Osteoblast (primary cell): ENCODE measurements around the gene SLC41A3. TPM values are rescaled to one million over a fixed set of nuclear protein-coding genes. Genes with fewer than 3 reads are reported as not detected.

Experiments
- DNase-seq: peaks from one replicate; pipeline ENCODE4 v3.0.0; 2011; ENCODE audit warnings: low spot score, mixed read lengths; ENCODE audit not compliant: insufficient read length; ENCODE audit errors: missing footprints
- H2AFZ ChIP-seq: 2 replicates; pipeline ENCODE4 v1.6.0; 2011; ENCODE audit warnings: mild to moderate bottlenecking, low read length
- H3K27ac ChIP-seq: 2 replicates; pipeline ENCODE4 v1.5.1; 2011; ENCODE audit warnings: mild to moderate bottlenecking, low read depth, low read length, moderate library complexity
- H3K27me3 ChIP-seq: 2 replicates; pipeline ENCODE4 v1.6.0; 2012; ENCODE audit warnings: mild to moderate bottlenecking, control low read depth, inconsistent platforms, low read length, moderate library complexity; ENCODE audit not compliant: insufficient read depth
- H3K36me3 ChIP-seq: 2 replicates; pipeline ENCODE4 v1.5.1; 2011; ENCODE audit warnings: mild to moderate bottlenecking, low read length, control low read depth, moderate library complexity; ENCODE audit not compliant: insufficient read depth
- H3K4me1 ChIP-seq: 2 replicates; pipeline ENCODE4 v1.5.1; 2011; ENCODE audit warnings: mild to moderate bottlenecking, low read length, control low read depth, moderate library complexity; ENCODE audit not compliant: insufficient read depth
- H3K4me2 ChIP-seq: 2 replicates; pipeline ENCODE4 v1.6.0; 2011; ENCODE audit warnings: mild to moderate bottlenecking, low read length; ENCODE audit not compliant: insufficient read depth
- H3K4me3 ChIP-seq: fragments of 200-600 bp; sonication (generic); 3 replicates; pipeline ENCODE4 v1.5.1; 2012; ENCODE audit warnings: mild to moderate bottlenecking, low read length, inconsistent platforms; ENCODE audit not compliant: insufficient read depth
- H3K79me2 ChIP-seq: 2 replicates; pipeline ENCODE4 v1.6.0; 2012; ENCODE audit warnings: mild to moderate bottlenecking, low read length, control low read depth, inconsistent platforms; ENCODE audit not compliant: insufficient read depth
- H3K9me3 ChIP-seq: 2 replicates; pipeline ENCODE4 v1.5.1; 2011; ENCODE audit warnings: low read depth, low read length, control low read depth
- H4K20me1 ChIP-seq: 2 replicates; pipeline ENCODE4 v1.6.0; 2012; ENCODE audit warnings: mild to moderate bottlenecking, low read length, control low read depth; ENCODE audit not compliant: insufficient read depth
- total RNA-seq: library from RNA; depleted of rRNA; stranded (reverse); fragments of >200 nt; gene quantifications from 2 replicates; pipeline ENCODE4 v1.2.3, GENCODE V29; 2012
- TF ChIP-seq, protein P1 (sequence below): IDR thresholded peaks from 2 replicates; pipeline ENCODE4 v1.5.1; 2011; ENCODE audit warnings: mild to moderate bottlenecking, low read depth, low read length, moderate library complexity; ENCODE audit errors: extremely low read depth

The SLC41A3 gene
- total RNA-seq, 1 donor: 59.4 TPM

DNA sequence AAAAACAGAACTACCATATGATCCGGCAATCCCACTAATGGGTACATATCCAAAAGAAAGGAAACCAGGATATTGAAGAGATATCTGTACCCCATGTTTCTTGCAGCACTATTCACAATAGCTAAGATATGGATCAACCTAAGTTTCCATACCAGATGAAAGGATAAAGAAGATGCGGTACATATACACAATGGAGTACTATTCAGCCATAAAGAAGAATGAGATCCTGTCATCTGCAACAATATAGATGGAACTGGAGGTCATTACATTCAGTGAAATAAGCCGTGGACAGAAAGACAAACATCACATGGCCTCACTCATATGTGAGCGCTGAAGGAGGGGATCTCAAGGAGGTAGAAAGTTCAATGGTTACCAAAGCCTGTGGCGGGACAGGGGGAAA lies 3.0 kb downstream of the SLC41A3 start:
- no peak overlapping the region for H2AFZ ChIP-seq
- no peaks in the 10 kb centered on the region for H3K27me3 ChIP-seq
- H4K20me1 ChIP-seq: peaks cover 5% of the 10 kb centered on the region
- TF ChIP-seq, protein P1, sequence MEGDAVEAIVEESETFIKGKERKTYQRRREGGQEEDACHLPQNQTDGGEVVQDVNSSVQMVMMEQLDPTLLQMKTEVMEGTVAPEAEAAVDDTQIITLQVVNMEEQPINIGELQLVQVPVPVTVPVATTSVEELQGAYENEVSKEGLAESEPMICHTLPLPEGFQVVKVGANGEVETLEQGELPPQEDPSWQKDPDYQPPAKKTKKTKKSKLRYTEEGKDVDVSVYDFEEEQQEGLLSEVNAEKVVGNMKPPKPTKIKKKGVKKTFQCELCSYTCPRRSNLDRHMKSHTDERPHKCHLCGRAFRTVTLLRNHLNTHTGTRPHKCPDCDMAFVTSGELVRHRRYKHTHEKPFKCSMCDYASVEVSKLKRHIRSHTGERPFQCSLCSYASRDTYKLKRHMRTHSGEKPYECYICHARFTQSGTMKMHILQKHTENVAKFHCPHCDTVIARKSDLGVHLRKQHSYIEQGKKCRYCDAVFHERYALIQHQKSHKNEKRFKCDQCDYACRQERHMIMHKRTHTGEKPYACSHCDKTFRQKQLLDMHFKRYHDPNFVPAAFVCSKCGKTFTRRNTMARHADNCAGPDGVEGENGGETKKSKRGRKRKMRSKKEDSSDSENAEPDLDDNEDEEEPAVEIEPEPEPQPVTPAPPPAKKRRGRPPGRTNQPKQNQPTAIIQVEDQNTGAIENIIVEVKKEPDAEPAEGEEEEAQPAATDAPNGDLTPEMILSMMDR: no peak
- no peak overlapping the region for H3K4me3 ChIP-seq
- H3K27ac ChIP-seq: no peak overlapping the region
- no peak for DNase-seq
- no peaks in the 10 kb centered on the region for H3K36me3 ChIP-seq
- no peaks in the 10 kb centered on the region for H3K4me1 ChIP-seq
- H3K4me2 ChIP-seq: no peak overlapping the region
- no peaks in the 10 kb centered on the region for H3K9me3 ChIP-seq
- H3K79me2 ChIP-seq: no peaks in the 10 kb centered on the region

DNA sequence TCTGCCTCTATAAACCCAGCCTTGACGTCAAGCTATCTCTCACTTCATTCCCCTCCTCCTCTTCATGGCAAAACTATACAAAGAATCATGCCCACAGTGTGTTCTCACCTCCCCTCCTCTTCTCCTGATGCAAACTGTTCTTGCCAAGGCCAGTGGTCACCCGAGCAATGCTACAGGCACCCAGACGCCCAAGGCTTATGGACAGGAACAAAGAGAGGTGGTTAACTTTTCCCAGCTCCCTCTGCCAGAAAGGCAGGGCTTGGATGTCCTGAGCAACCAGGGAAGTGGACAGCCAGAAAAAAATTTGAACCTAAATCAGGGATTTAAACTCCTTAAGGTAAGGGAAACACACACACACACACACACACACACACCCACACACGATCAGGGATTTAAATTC lies 5.1 kb downstream of the SLC41A3 start:
- no peak overlapping the region for H3K27ac ChIP-seq
- no peaks in the 10 kb centered on the region for H3K79me2 ChIP-seq
- H3K4me2 ChIP-seq: no peak overlapping the region
- no peaks in the 10 kb centered on the region for H3K4me1 ChIP-seq
- H3K9me3 ChIP-seq: no peaks in the 10 kb centered on the region
- TF ChIP-seq, protein P1: no peak
- H3K36me3 ChIP-seq: no peaks in the 10 kb centered on the region
- H2AFZ ChIP-seq: no peak overlapping the region
- no peak overlapping the region for H3K4me3 ChIP-seq
- H4K20me1 ChIP-seq: peaks cover 5% of the 10 kb centered on the region
- no peaks in the 10 kb centered on the region for H3K27me3 ChIP-seq
- no peak for DNase-seq

DNA sequence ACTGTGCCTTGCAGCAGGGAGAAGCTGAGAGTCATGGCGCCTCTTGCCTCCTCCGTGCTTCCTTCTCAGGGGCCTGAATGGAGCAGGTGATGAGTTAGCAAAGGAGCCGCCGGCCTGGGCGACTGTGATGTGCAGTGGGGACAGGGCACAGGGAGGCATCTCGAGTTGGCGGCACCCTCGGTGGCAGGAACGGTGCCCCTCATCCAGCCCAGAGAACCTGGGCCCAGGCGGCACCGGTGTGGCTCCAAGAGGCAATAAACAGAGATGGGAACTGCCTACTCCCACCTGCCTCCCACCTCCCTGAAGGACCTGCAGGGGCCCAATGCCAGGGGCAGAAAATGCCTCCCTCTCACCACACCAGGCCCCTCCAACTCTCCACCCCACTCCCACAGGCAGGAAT lies 6.2 kb downstream of the SLC41A3 start:
- no peaks in the 10 kb centered on the region for H3K9me3 ChIP-seq
- no peak overlapping the region for H3K27ac ChIP-seq
- DNase-seq: no peak
- no peak overlapping the region for H2AFZ ChIP-seq
- no peak overlapping the region for H3K4me2 ChIP-seq
- TF ChIP-seq, protein P1: no peak
- no peaks in the 10 kb centered on the region for H3K4me1 ChIP-seq
- H3K4me3 ChIP-seq: no peak overlapping the region
- H4K20me1 ChIP-seq: peaks cover 5% of the 10 kb centered on the region
- H3K27me3 ChIP-seq: no peaks in the 10 kb centered on the region
- H3K79me2 ChIP-seq: no peaks in the 10 kb centered on the region
- H3K36me3 ChIP-seq: no peaks in the 10 kb centered on the region

DNA sequence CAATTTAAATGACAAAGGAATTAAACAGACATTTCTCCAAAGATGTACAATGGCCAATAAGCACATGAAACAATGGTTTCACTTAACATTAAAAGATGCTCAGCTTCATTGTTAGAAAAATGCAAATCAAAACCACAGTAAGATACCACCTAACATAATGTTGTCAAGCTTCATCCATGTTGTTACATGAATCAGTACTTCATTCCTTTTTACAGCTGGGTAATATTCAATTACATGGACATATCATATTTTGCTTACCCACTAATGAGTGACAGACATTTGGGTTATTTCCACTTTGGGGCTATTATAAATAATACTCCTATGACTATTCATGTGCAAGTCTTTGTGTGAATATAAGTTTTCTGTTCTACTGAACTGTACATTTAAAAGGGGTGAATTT lies 7.8 kb downstream of the SLC41A3 start:
- H2AFZ ChIP-seq: no peak overlapping the region
- no peak overlapping the region for H3K4me3 ChIP-seq
- H3K9me3 ChIP-seq: no peaks in the 10 kb centered on the region
- H3K4me2 ChIP-seq: no peak overlapping the region
- H3K4me1 ChIP-seq: no peaks in the 10 kb centered on the region
- H3K27ac ChIP-seq: no peak overlapping the region
- peaks cover 5% of the 10 kb centered on the region for H4K20me1 ChIP-seq
- H3K79me2 ChIP-seq: no peaks in the 10 kb centered on the region
- H3K27me3 ChIP-seq: no peaks in the 10 kb centered on the region
- H3K36me3 ChIP-seq: no peaks in the 10 kb centered on the region
- TF ChIP-seq, protein P1: no peak
- DNase-seq: no peak
